K562 (cell line): ENCODE results near the gene CNPPD1. TPM values are rescaled to one million over a fixed set of nuclear protein-coding genes. Genes with fewer than 3 reads are reported as not detected.
A peak's percentile ranks its signal among the peaks of the same experiment; 100 is the strongest.

Experiments used
- ATAC-seq: fragments of 200-7000 bp; cut with Tn5 transposase; 3 replicates; pipeline ENCODE4 v1.9.1; 2020; ENCODE audit warnings: moderate library complexity
- BruUV-seq: library from RNA; stranded (reverse); fragments of 400-500 nt; replicated peaks from 2 replicates; lab custom pipeline; 2021; lab: Mats Ljungman, UMichigan
- CTCF ChIA-PET: fragments of 300-600 bp; formaldehyde crosslinking; extraction: SDS; loops from one replicate; lab custom pipeline; 2021; ENCODE audit warnings: low intra/inter-chr PET ratio; lab: Yijun Ruan, JAX
- POLR2A ChIA-PET: fragments of 300-600, 350-650 bp; sonication (Branson Sonifier 250); formaldehyde crosslinking; extraction: SDS; loops from one replicate; lab custom pipeline; 2021; ENCODE audit warnings: antibody characterized with exemption, inconsistent platforms; lab: Yijun Ruan, JAX
- DNase-seq, 4 experiments: peaks; one replicate each; pipeline versions ENCODE4 v3.0.0 to v3.0.0-alpha.2; 2011 to 2018; ENCODE audit warnings: low spot score in 3 of 4, mixed read lengths in 3 of 4; ENCODE audit errors: extremely low read depth in 1 of 4
- FAIRE-seq: peaks from 2 replicates; lab custom pipeline; 2011; peaks lifted over from hg19 to GRCh38; lab: Jason Lieb, UNC
- H2AFZ ChIP-seq: 2 replicates; pipeline ENCODE4 v1.6.0; 2011; ENCODE audit warnings: low read depth, low read length, control low read depth, inconsistent platforms
- H3K27ac ChIP-seq: fragments of 200-600 bp; 3 replicates; pipeline ENCODE4 v1.8.0; 2011; ENCODE audit warnings: low read depth, mild to moderate bottlenecking, control low read depth, inconsistent platforms, low read length, moderate library complexity, mixed read lengths; ENCODE audit errors: extremely low read depth
- H3K27me3 ChIP-seq, 2 experiments: fragments of 300-600 bp in 1 of 2; 2 replicates in 1 of 2; 3 replicates in 1 of 2; pipeline versions ENCODE4 v1.6.0 to v1.8.0; 2011; ENCODE audit warnings: inconsistent platforms in 2 of 2, low read length in 2 of 2, mild to moderate bottlenecking in 1 of 2, mixed read lengths in 1 of 2, moderate library complexity in 1 of 2; ENCODE audit not compliant: control insufficient read depth in 2 of 2, insufficient read depth in 2 of 2
- H3K36me3 ChIP-seq: fragments of 300-600 bp; 3 replicates; pipeline ENCODE4 v1.8.0; 2011; ENCODE audit warnings: mild to moderate bottlenecking, low read length, inconsistent platforms; ENCODE audit not compliant: control insufficient read depth, insufficient read depth
- H3K4me1 ChIP-seq, 2 experiments: fragments of 200-600 bp in 1 of 2; replicated peaks in 1 of 2; 2 replicates in 1 of 2; 3 replicates in 1 of 2; pipeline versions ENCODE4 v1.5.1 to v1.8.0; 2011; ENCODE audit warnings: inconsistent platforms in 2 of 2, low read length in 2 of 2, mild to moderate bottlenecking in 1 of 2, mixed read lengths in 1 of 2, moderate library complexity in 1 of 2; ENCODE audit not compliant: control insufficient read depth in 2 of 2, insufficient read depth in 2 of 2
- H3K4me2 ChIP-seq: 2 replicates; pipeline ENCODE4 v1.6.1; 2011; ENCODE audit warnings: low read length, control low read depth, inconsistent platforms, mixed read lengths; ENCODE audit not compliant: insufficient read depth
- H3K4me3 ChIP-seq: fragments of 200-600 bp; sonication (generic), shearing (Covaris generic); 2 replicates; pipeline ENCODE4 v1.5.1; 2016; ENCODE audit warnings: control low read depth, inconsistent platforms
- H3K79me2 ChIP-seq: fragments of 200-600 bp; 3 replicates; pipeline ENCODE4 v1.8.0; 2011; ENCODE audit warnings: low read length, inconsistent platforms; ENCODE audit not compliant: control insufficient read depth, insufficient read depth
- H3K9ac ChIP-seq, 2 experiments: 2 replicates each; pipeline versions ENCODE4 v1.6.0 to v1.6.1; 2011; ENCODE audit warnings: low read depth in 2 of 2, low read length in 2 of 2, control low read depth in 1 of 2, inconsistent platforms in 1 of 2, mild to moderate bottlenecking in 1 of 2, mixed read lengths in 1 of 2; ENCODE audit not compliant: insufficient read depth in 1 of 2
- H3K9me1 ChIP-seq: one replicate; pipeline ENCODE4 v1.6.0; 2011; ENCODE audit warnings: inconsistent platforms, mild to moderate bottlenecking, low read length, moderate library complexity; ENCODE audit not compliant: control insufficient read depth, insufficient read depth
- H3K9me3 ChIP-seq: replicated peaks from 2 replicates; pipeline ENCODE4 v1.5.1; 2011; ENCODE audit warnings: low read depth, low read length, inconsistent platforms; ENCODE audit not compliant: control insufficient read depth, insufficient read depth
- H4K20me1 ChIP-seq: replicated peaks from 2 replicates; pipeline ENCODE4 v1.6.1; 2011; ENCODE audit warnings: low read length, inconsistent platforms, mixed read lengths; ENCODE audit not compliant: control insufficient read depth, insufficient read depth
- ARID4B ChIP-seq: sonication (generic); formaldehyde crosslinking; IDR thresholded peaks from 2 replicates; pipeline ENCODE4 v1.8.0; 2022; ENCODE audit warnings: mild to moderate bottlenecking, missing genetic modification reagents
- C11orf30 ChIP-seq: fragments of 450-650 bp; IDR thresholded peaks from 2 replicates; pipeline ENCODE4 v1.6.1; 2016; ENCODE audit warnings: low read depth, mild to moderate bottlenecking
- CC2D1A ChIP-seq: fragments of 450-650 bp; IDR thresholded peaks from 2 replicates; pipeline ENCODE4 v1.6.1; 2017; ENCODE audit warnings: mild to moderate bottlenecking
- CHD2 ChIP-seq: IDR thresholded peaks from 2 replicates; pipeline ENCODE4 v1.6.1; 2011; ENCODE audit warnings: low read depth, low read length
- CREM ChIP-seq: IDR thresholded peaks from 2 replicates; pipeline ENCODE4 v1.6.1; 2014; ENCODE audit warnings: antibody characterized with exemption, low read depth
- DLX4 ChIP-seq: fragments of 250-450 bp; sonication (Bioruptor Pico); IDR thresholded peaks from 2 replicates; pipeline ENCODE4 v1.6.1; 2021; ENCODE audit warnings: mild to moderate bottlenecking
- FOXJ2 ChIP-seq: fragments of 200-800 bp; sonication (Bioruptor generic); IDR thresholded peaks from 2 replicates; pipeline ENCODE4 v1.6.1; 2016; ENCODE audit warnings: missing genetic modification characterization, missing compliant biosample characterization
- HDAC2 ChIP-seq: fragments of 450-650 bp; IDR thresholded peaks from 2 replicates; pipeline ENCODE4 v1.6.1; 2016; ENCODE audit warnings: mild to moderate bottlenecking
- HDAC6 ChIP-seq: IDR thresholded peaks from 2 replicates; pipeline ENCODE4 v1.6.1; 2012; ENCODE audit warnings: low read depth, mild to moderate bottlenecking, control low read depth, inconsistent platforms, low read length, moderate library complexity
- MEF2D ChIP-seq: conservative IDR thresholded peaks from 2 replicates; pipeline ENCODE4 v1.6.1; 2016; ENCODE audit warnings: low read depth, missing genetic modification characterization, missing compliant biosample characterization
- RBFOX2 ChIP-seq: fragments of 200-400 bp; formaldehyde crosslinking; IDR thresholded peaks from 2 replicates; pipeline ENCODE4 v1.6.1; 2017; ENCODE audit warnings: low read depth, mild to moderate bottlenecking, low read length, moderate library complexity
- XRCC4 ChIP-seq: IDR thresholded peaks from one replicate; pipeline ENCODE4 v1.6.1; 2011; ENCODE audit not compliant: insufficient read depth, insufficient read length; ENCODE audit errors: extremely low read depth
- XRCC5 ChIP-seq: fragments of 200-400 bp; formaldehyde crosslinking; IDR thresholded peaks from 2 replicates; pipeline ENCODE4 v1.6.1; 2017; ENCODE audit warnings: low read depth, mild to moderate bottlenecking, low read length
- YBX1 ChIP-seq: fragments of 450-650 bp; IDR thresholded peaks from 2 replicates; pipeline ENCODE4 v1.7.1; 2016; ENCODE audit warnings: mild to moderate bottlenecking
- ZBTB17 ChIP-seq: fragments of 450-650 bp; formaldehyde crosslinking; IDR thresholded peaks from 2 replicates; pipeline ENCODE4 v1.4.0; 2020; ENCODE audit warnings: mild to moderate bottlenecking
- WGBS: fragments of 100-300 bp; shearing (Covaris generic); methylation state at CpG from one replicate; pipeline ENCODE4 v1.1.6; 2016; ENCODE audit warnings: low coverage, mixed read lengths; ENCODE audit not compliant: insufficient coverage; ENCODE audit errors: missing lambda C conversion rate; 5-methylcytosine and 5-hydroxymethylcytosine counted together
- in situ Hi-C: fragments of 300-500 bp; cut with MboI; formaldehyde crosslinking; loops from 4 replicates; pipeline ENCODE4 v1.15.0; 2018; ENCODE audit warnings: inconsistent platforms, mixed read lengths
- intact Hi-C: fragments of 100-400 bp; cut with micrococcal nuclease; formaldehyde crosslinking; loops from 2 replicates; pipeline ENCODE4 v1.14.2; 2022
- polyA plus RNA-seq, 8 experiments: library from polyadenylated mRNA; depleted of rRNA in 4 of 8; stranded (reverse) in 5 of 8; unstranded in 3 of 8; fragments of >200 nt; fragmentation: Nextera tagmentation in 2 of 8; fragmentation: Illumina TruSeq in 1 of 8; extraction: Ambion mirVana in 2 of 8; extraction: Trizol in 1 of 8; gene quantifications; 2 replicates each; pipeline versions ENCODE4 v1.2.1 to v1.2.3, GENCODE V29; 2011 to 2014; ENCODE audit warnings: inconsistent platforms in 1 of 8, missing spikeins in 1 of 8
- total RNA-seq, 7 experiments: library from RNA; depleted of rRNA in 6 of 7; stranded (reverse); fragments of >200 nt in 6 of 7; fragmentation: Illumina TruSeq in 2 of 7; extraction: Trizol in 2 of 7; gene quantifications; 2 replicates each; pipeline versions ENCODE4 v1.2.1 to v1.2.3, GENCODE V29; 2011 to 2021; ENCODE audit warnings: low replicate concordance in 1 of 7

Gene CNPPD1
- total and polyA plus RNA-seq, 9 of the 15 experiments (the other 6 are each of a cell fraction or from before 2014, with no cell fraction given) = 9.9 to 53.5 (median 27.0) TPM

GRCh38 chr2:219175486-219175885 is 1.2 kb downstream of the CNPPD1 start:
- H3K4me3 ChIP-seq = peak overlapping the region; percentile 80; the same call in 1 of the 2 replicates
- peak overlapping the region; percentile 82 to 90; a peak in 2 of 4 replicates for H3K9ac ChIP-seq
- ChIA-PET POLR2A (interaction anchor here (0.9 to 1.7 kb wide), 4 partner anchors 9 to 119 kb away, joined by 3 to 5 read pairs (median 4); no protein-coding TSS in a partner anchor), CTCF (no interaction called here)
- in situ Hi-C loops = no loop called here
- H2AFZ ChIP-seq = no peak overlapping the region
- DNase-seq (no peak), FAIRE-seq (no peak), ATAC-seq (no peak)
- H3K27ac ChIP-seq = no peak overlapping the region
- no peaks in the 10 kb centered on the region for H3K27me3 ChIP-seq
- peaks cover 42% of the 10 kb centered on the region for H3K79me2 ChIP-seq
- no peaks in the 10 kb centered on the region for H3K9me1 ChIP-seq
- H4K20me1 ChIP-seq = no peaks in the 10 kb centered on the region
- peaks cover 13 to 25% of the 10 kb centered on the region in 2 experiments; a peak in 4 of 5 replicates for H3K4me1 ChIP-seq
- intact Hi-C loops = no loop called here
- H3K36me3 ChIP-seq = peaks cover 43% of the 10 kb centered on the region; the same call in 2 of the 3 replicates
- no TSS peak for BruUV-seq
- H3K9me3 ChIP-seq = no peaks in the 10 kb centered on the region
- 69% methylated on average over 6 of the region's 7 CpGs for WGBS
- H3K4me2 ChIP-seq = peak overlapping the region; percentile 100
- no peak for TF ChIP-seq FOXJ2 (tag)
- no peak for TF ChIP-seq CREM
- TF ChIP-seq DLX4 (CRISPR knock-in tag) = no peak
- no peak for TF ChIP-seq XRCC4
- no peak for TF ChIP-seq CC2D1A
- TF ChIP-seq XRCC5 = no peak
- no peak for TF ChIP-seq ZBTB17 (CRISPR knock-in tag)
- no peak for TF ChIP-seq RBFOX2
- no peak for TF ChIP-seq HDAC2
- TF ChIP-seq C11orf30 = no peak
- TF ChIP-seq ARID4B = no peak
- TF ChIP-seq HDAC6 = no peak
- no peak for TF ChIP-seq MEF2D (tag)
- no peak for TF ChIP-seq YBX1
- TF ChIP-seq CHD2 = no peak
